ENCODE results near the gene SPEG. TPM values are rescaled to one million over a fixed set of nuclear protein-coding genes. Genes with fewer than 3 reads are reported as not detected.

The SPEG gene
- total RNA-seq, 6 experiments from 2014 or later = 0.24 to 1.5 (median 0.48) TPM

- TF ChIP-seq CTCF (IDR thresholded peaks at IDR 0.05) = no peak
- TF ChIP-seq POLR2A (IDR thresholded peaks at IDR 0.05) = no peak
- H3K27ac ChIP-seq = no peak overlapping the region
- DNase-seq = no peak
Measured at GRCh38 chr2:219420687-219421086, 14.0 kb upstream of the SPEG start.

GRCh38 chr2:219421323-219421722 lies 13.3 kb upstream of the SPEG start:
- DNase-seq = no peak
- Histone ChIP-seq H3K4me3 (no peak overlapping the region), H3K27ac (no peak overlapping the region), H3K9me3 (no peaks in the 10 kb centered on the region), H3K27me3 (peaks cover 0 to 12% of the 10 kb centered on the region in 2 donors), H3K4me1 (no peaks in the 10 kb centered on the region), H3K36me3 (no peaks in the 10 kb centered on the region)
- ATAC-seq = no peak
- intact Hi-C loops (cut with DNase I) = no loop called here
- TF ChIP-seq CTCF (IDR thresholded peaks at IDR 0.05) = no peak
- TF ChIP-seq POLR2A (IDR thresholded peaks at IDR 0.05) = no peak
- no CpG with 5 or more reads among the region's 17 CpGs for WGBS (ENCODE audit: insufficient coverage, low coverage, low lambda C conversion rate, missing lambda C conversion rate)

More at GRCh38 chr2:219420687-219421086, 14.0 kb upstream of the SPEG start:
- Histone ChIP-seq H3K36me3 (no peaks in the 10 kb centered on the region), H3K9me3 (no peaks in the 10 kb centered on the region), H3K4me1 (no peaks in the 10 kb centered on the region), H3K27me3 (peaks cover 0 to 12% of the 10 kb centered on the region in 2 donors), H3K4me3 (no peak overlapping the region)
- ATAC-seq = no peak
- intact Hi-C loops (cut with DNase I) = no loop called here
- WGBS (ENCODE audit: insufficient coverage, low coverage, low lambda C conversion rate, missing lambda C conversion rate) = 76% methylated on average over 3 of the region's 8 CpGs

- no peaks in the 10 kb centered on the region for H3K4me1 ChIP-seq
- H3K27me3 ChIP-seq = peaks cover 0 to 10% of the 10 kb centered on the region in 2 donors
- 75% methylated on average over 7 of the region's 8 CpGs for WGBS (ENCODE audit: insufficient coverage, low coverage, low lambda C conversion rate, missing lambda C conversion rate)
- no peak overlapping the region for H3K4me3 ChIP-seq
- intact Hi-C loops (cut with DNase I) = no loop called here
- no peaks in the 10 kb centered on the region for H3K9me3 ChIP-seq
- H3K27ac ChIP-seq = no peak overlapping the region
- TF ChIP-seq POLR2A (IDR thresholded peaks at IDR 0.05) = no peak
- TF ChIP-seq CTCF (IDR thresholded peaks at IDR 0.05) = no peak
- H3K36me3 ChIP-seq = no peaks in the 10 kb centered on the region
- ATAC-seq (no peak), DNase-seq (no peak)
Measured at GRCh38 chr2:219422952-219423534, 11.6 kb upstream of the SPEG start.

- no peak for ATAC-seq
- Histone ChIP-seq H3K36me3 (no peaks in the 10 kb centered on the region), H3K4me1 (no peaks in the 10 kb centered on the region), H3K27ac (no peak overlapping the region), H3K27me3 (peaks cover 0 to 2% of the 10 kb centered on the region in 2 donors), H3K9me3 (no peaks in the 10 kb centered on the region), H3K4me3 (no peak overlapping the region)
- no peak for DNase-seq
- WGBS (ENCODE audit: insufficient coverage, low coverage, low lambda C conversion rate, missing lambda C conversion rate) = 82% methylated on average over 12 of the region's 14 CpGs
- TF ChIP-seq CTCF (IDR thresholded peaks at IDR 0.05) (no peak), POLR2A (IDR thresholded peaks at IDR 0.05) (no peak)
- intact Hi-C loops (cut with DNase I) = no loop called here
Measured at GRCh38 chr2:219423652-219424377, 10.8 kb upstream of the SPEG start.

Data from right lobe of liver (tissue), 6 donors.